GM12875 (cell line): ENCODE measurements around the gene UNKL.

ENCODE experiments used
- H3K4me3 ChIP-seq: one replicate; pipeline ENCODE4 v1.5.1; 2011; ENCODE audit warnings: low read depth, low read length, control low read depth
- CTCF ChIP-seq: IDR thresholded peaks from 2 replicates; pipeline ENCODE4 v1.5.1; 2011; ENCODE audit warnings: low read depth, mild to moderate bottlenecking, control low read depth, inconsistent platforms, low read length, moderate library complexity, borderline replicate concordance; ENCODE audit not compliant: insufficient read depth

UNKL gene

GRCh38 chr16:1433756-1434155 lies 19.3 kb upstream of the UNKL start:
- H3K4me3 ChIP-seq, result no peak overlapping the region
- TF ChIP-seq CTCF, result no peak

- no peak overlapping the region for H3K4me3 ChIP-seq
- TF ChIP-seq CTCF, result no peak
Observed at GRCh38 chr16:1433263-1433560, 18.7 kb upstream of the UNKL start.

GRCh38 chr16:1432388-1433262 lies 18.1 kb upstream of the UNKL start:
- no peak overlapping the region for H3K4me3 ChIP-seq
- TF ChIP-seq CTCF, result no peak

- H3K4me3 ChIP-seq, result no peak overlapping the region
- TF ChIP-seq CTCF, result no peak
Observed at GRCh38 chr16:1431497-1432270, 17.2 kb upstream of the UNKL start.

GRCh38 chr16:1430759-1431496 lies 16.4 kb upstream of the UNKL start, which contains the start of gene PERCC1:
Gene PERCC1 (plus strand): TSS chr16:1431078. CDS start chr16:1432594, 1,516 bp downstream.
- TF ChIP-seq CTCF, result no peak
- H3K4me3 ChIP-seq, result no peak within 1 kb of the TSS

GRCh38 chr16:1430214-1430758 lies 15.8 kb upstream of the UNKL start:
- no peak for TF ChIP-seq CTCF
- H3K4me3 ChIP-seq, result no peak overlapping the region
